K562 (cell line): ENCODE measurements around the gene B4GALT4. TPM values are rescaled to one million over a fixed set of nuclear protein-coding genes. Genes with fewer than 3 reads are reported as not detected.

Source experiments
- ATAC-seq: fragments of 200-7000 bp; cut with Tn5 transposase; 3 replicates; pipeline ENCODE4 v1.9.1; 2020; ENCODE audit warnings: moderate library complexity
- BruUV-seq: library from RNA; stranded (reverse); fragments of 400-500 nt; replicated peaks from 2 replicates; lab custom pipeline; 2021; lab: Mats Ljungman, UMichigan
- CTCF ChIA-PET: fragments of 300-600 bp; formaldehyde crosslinking; extraction: SDS; loops from one replicate; lab custom pipeline; 2021; ENCODE audit warnings: low intra/inter-chr PET ratio; lab: Yijun Ruan, JAX
- POLR2A ChIA-PET: fragments of 300-600, 350-650 bp; sonication (Branson Sonifier 250); formaldehyde crosslinking; extraction: SDS; loops from one replicate; lab custom pipeline; 2021; ENCODE audit warnings: antibody characterized with exemption, inconsistent platforms; lab: Yijun Ruan, JAX
- DNase-seq, 4 experiments: peaks; one replicate each; pipeline versions ENCODE4 v3.0.0 to v3.0.0-alpha.2; 2011 to 2018; ENCODE audit warnings: low spot score in 3 of 4, mixed read lengths in 3 of 4; ENCODE audit errors: extremely low read depth in 1 of 4
- FAIRE-seq: peaks from 2 replicates; lab custom pipeline; 2011; peaks lifted over from hg19 to GRCh38; lab: Jason Lieb, UNC
- H2AFZ ChIP-seq: 2 replicates; pipeline ENCODE4 v1.6.0; 2011; ENCODE audit warnings: low read depth, low read length, control low read depth, inconsistent platforms
- H3K27ac ChIP-seq: fragments of 200-600 bp; 3 replicates; pipeline ENCODE4 v1.8.0; 2011; ENCODE audit warnings: low read depth, mild to moderate bottlenecking, control low read depth, inconsistent platforms, low read length, moderate library complexity, mixed read lengths; ENCODE audit errors: extremely low read depth
- H3K27me3 ChIP-seq, 2 experiments: fragments of 300-600 bp in 1 of 2; 2 replicates in 1 of 2; 3 replicates in 1 of 2; pipeline versions ENCODE4 v1.6.0 to v1.8.0; 2011; ENCODE audit warnings: inconsistent platforms in 2 of 2, low read length in 2 of 2, mild to moderate bottlenecking in 1 of 2, mixed read lengths in 1 of 2, moderate library complexity in 1 of 2; ENCODE audit not compliant: control insufficient read depth in 2 of 2, insufficient read depth in 2 of 2
- H3K36me3 ChIP-seq: fragments of 300-600 bp; 3 replicates; pipeline ENCODE4 v1.8.0; 2011; ENCODE audit warnings: mild to moderate bottlenecking, low read length, inconsistent platforms; ENCODE audit not compliant: control insufficient read depth, insufficient read depth
- H3K4me1 ChIP-seq, 2 experiments: fragments of 200-600 bp in 1 of 2; replicated peaks in 1 of 2; 2 replicates in 1 of 2; 3 replicates in 1 of 2; pipeline versions ENCODE4 v1.5.1 to v1.8.0; 2011; ENCODE audit warnings: inconsistent platforms in 2 of 2, low read length in 2 of 2, mild to moderate bottlenecking in 1 of 2, mixed read lengths in 1 of 2, moderate library complexity in 1 of 2; ENCODE audit not compliant: control insufficient read depth in 2 of 2, insufficient read depth in 2 of 2
- H3K4me2 ChIP-seq: 2 replicates; pipeline ENCODE4 v1.6.1; 2011; ENCODE audit warnings: low read length, control low read depth, inconsistent platforms, mixed read lengths; ENCODE audit not compliant: insufficient read depth
- H3K4me3 ChIP-seq: fragments of 200-600 bp; sonication (generic), shearing (Covaris generic); 2 replicates; pipeline ENCODE4 v1.5.1; 2016; ENCODE audit warnings: control low read depth, inconsistent platforms
- H3K79me2 ChIP-seq: fragments of 200-600 bp; 3 replicates; pipeline ENCODE4 v1.8.0; 2011; ENCODE audit warnings: low read length, inconsistent platforms; ENCODE audit not compliant: control insufficient read depth, insufficient read depth
- H3K9ac ChIP-seq, 2 experiments: 2 replicates each; pipeline versions ENCODE4 v1.6.0 to v1.6.1; 2011; ENCODE audit warnings: low read depth in 2 of 2, low read length in 2 of 2, control low read depth in 1 of 2, inconsistent platforms in 1 of 2, mild to moderate bottlenecking in 1 of 2, mixed read lengths in 1 of 2; ENCODE audit not compliant: insufficient read depth in 1 of 2
- H3K9me1 ChIP-seq: one replicate; pipeline ENCODE4 v1.6.0; 2011; ENCODE audit warnings: inconsistent platforms, mild to moderate bottlenecking, low read length, moderate library complexity; ENCODE audit not compliant: control insufficient read depth, insufficient read depth
- H3K9me3 ChIP-seq: replicated peaks from 2 replicates; pipeline ENCODE4 v1.5.1; 2011; ENCODE audit warnings: low read depth, low read length, inconsistent platforms; ENCODE audit not compliant: control insufficient read depth, insufficient read depth
- H4K20me1 ChIP-seq: replicated peaks from 2 replicates; pipeline ENCODE4 v1.6.1; 2011; ENCODE audit warnings: low read length, inconsistent platforms, mixed read lengths; ENCODE audit not compliant: control insufficient read depth, insufficient read depth
- GTF2A2 ChIP-seq: IDR thresholded peaks from 2 replicates; pipeline ENCODE4 v1.6.1; 2016; ENCODE audit warnings: mild to moderate bottlenecking, missing genetic modification characterization, missing compliant biosample characterization
- HNRNPUL1 ChIP-seq: fragments of 200-400 bp; formaldehyde crosslinking; IDR thresholded peaks from 2 replicates; pipeline ENCODE4 v1.6.1; 2017; ENCODE audit warnings: low read length
- HOXB6 ChIP-seq: fragments of 250-450 bp; sonication (Bioruptor Pico); IDR thresholded peaks from 2 replicates; pipeline ENCODE4 v1.5.1; 2022; ENCODE audit warnings: mild to moderate bottlenecking, borderline replicate concordance
- IFI16 ChIP-seq: fragments of 250-450 bp; sonication (Bioruptor Pico); IDR thresholded peaks from 2 replicates; pipeline ENCODE4 v2.1.2; 2022; ENCODE audit warnings: mild to moderate bottlenecking, inconsistent platforms
- MNT ChIP-seq, 2 experiments: fragments of 450-650 bp; conservative IDR thresholded peaks; 2 replicates each; pipeline ENCODE4 v1.6.1; 2017; ENCODE audit warnings: mild to moderate bottlenecking in 2 of 2, moderate library complexity in 2 of 2
- PCBP2 ChIP-seq: fragments of 200-400 bp; formaldehyde crosslinking; IDR thresholded peaks from 2 replicates; pipeline ENCODE4 v1.6.1; 2018; ENCODE audit warnings: low read length, low read depth, mild to moderate bottlenecking, moderate library complexity; ENCODE audit not compliant: poor library complexity, severe bottlenecking
- TEAD2 ChIP-seq: fragments of 450-650 bp; IDR thresholded peaks from 2 replicates; pipeline ENCODE4 v1.6.1; 2016; ENCODE audit warnings: missing genetic modification characterization, control low read depth, missing compliant biosample characterization
- VEZF1 ChIP-seq: fragments of 200-800 bp; sonication (Bioruptor generic); IDR thresholded peaks from 2 replicates; pipeline ENCODE4 v1.6.1; 2017; ENCODE audit warnings: missing genetic modification characterization, missing compliant biosample characterization
- ZNF518B ChIP-seq: fragments of 250-450 bp; sonication (Bioruptor Pico); IDR thresholded peaks from 2 replicates; pipeline ENCODE4 v1.5.0; 2021; ENCODE audit warnings: mild to moderate bottlenecking, moderate library complexity
- ZNF589 ChIP-seq: fragments of 200-800 bp; sonication (Bioruptor generic); IDR thresholded peaks from 2 replicates; pipeline ENCODE4 v1.6.1; 2016; ENCODE audit warnings: low read depth, missing genetic modification characterization, missing compliant biosample characterization
- in situ Hi-C: fragments of 300-500 bp; cut with MboI; formaldehyde crosslinking; loops from 4 replicates; pipeline ENCODE4 v1.15.0; 2018; ENCODE audit warnings: inconsistent platforms, mixed read lengths
- intact Hi-C: fragments of 100-400 bp; cut with micrococcal nuclease; formaldehyde crosslinking; loops from 2 replicates; pipeline ENCODE4 v1.14.2; 2022
- polyA plus RNA-seq, 8 experiments: library from polyadenylated mRNA; depleted of rRNA in 4 of 8; stranded (reverse) in 5 of 8; unstranded in 3 of 8; fragments of >200 nt; fragmentation: Nextera tagmentation in 2 of 8; fragmentation: Illumina TruSeq in 1 of 8; extraction: Ambion mirVana in 2 of 8; extraction: Trizol in 1 of 8; gene quantifications; 2 replicates each; pipeline versions ENCODE4 v1.2.1 to v1.2.3, GENCODE V29; 2011 to 2014; ENCODE audit warnings: inconsistent platforms in 1 of 8, missing spikeins in 1 of 8
- total RNA-seq, 7 experiments: library from RNA; depleted of rRNA in 6 of 7; stranded (reverse); fragments of >200 nt in 6 of 7; fragmentation: Illumina TruSeq in 2 of 7; extraction: Trizol in 2 of 7; gene quantifications; 2 replicates each; pipeline versions ENCODE4 v1.2.1 to v1.2.3, GENCODE V29; 2011 to 2021; ENCODE audit warnings: low replicate concordance in 1 of 7

B4GALT4 gene
- total and polyA plus RNA-seq, 9 of the 15 experiments (the other 6 are each of a cell fraction or from before 2014, with no cell fraction given): 8.2 to 17.8 (median 12.2) TPM

GRCh38 chr3:119187266-119187665 lies 53.4 kb downstream of the B4GALT4 start:
- Histone ChIP-seq H3K4me2 (no peak overlapping the region), H3K4me3 (no peak overlapping the region), H2AFZ (no peak overlapping the region), H3K9me3 (no peaks in the 10 kb centered on the region), H4K20me1 (no peaks in the 10 kb centered on the region), H3K79me2 (no peaks in the 10 kb centered on the region), H3K27ac (no peak overlapping the region), H3K27me3 (peaks cover 0 to 9% of the 10 kb centered on the region in 2 experiments; a peak in 2 of 5 replicates), H3K9me1 (no peaks in the 10 kb centered on the region), H3K9ac (no peak overlapping the region), H3K36me3 (no peaks in the 10 kb centered on the region), H3K4me1 (no peaks in the 10 kb centered on the region)
- ATAC-seq (no peak), FAIRE-seq (no peak), DNase-seq (no peak)
- TF ChIP-seq TEAD2 (tag): no peak
- TF ChIP-seq HOXB6 (CRISPR knock-in tag): no peak
- no peak for TF ChIP-seq HNRNPUL1
- TF ChIP-seq PCBP2: no peak
- no peak for TF ChIP-seq IFI16 (CRISPR knock-in tag)
- TF ChIP-seq ZNF589: no peak
- no peak for TF ChIP-seq MNT (conservative IDR thresholded peaks at IDR 0.05)
- no peak for TF ChIP-seq ZNF518B (CRISPR knock-in tag)
- no peak for TF ChIP-seq GTF2A2
- no peak for TF ChIP-seq VEZF1 (CRISPR knock-in tag)
- BruUV-seq: no TSS peak
- CTCF ChIA-PET: no interaction called here
- in situ Hi-C loops (no loop called here), intact Hi-C loops (no loop called here)
- POLR2A ChIA-PET: no interaction called here
